Mesothelial cell of epicardium (in vitro differentiated cells): ENCODE measurements around the gene ANP32A. TPM values are rescaled to one million over a fixed set of nuclear protein-coding genes. Genes with fewer than 3 reads are reported as not detected.
A peak's percentile ranks its signal among the peaks of the same experiment; 100 is the strongest.

ENCODE experiments used
- DNase-seq, 2 experiments: peaks; one replicate each; pipeline ENCODE4 v3.0.0; 2021; ENCODE audit warnings: low spot score in 2 of 2; ENCODE audit not compliant: unreplicated experiment in 2 of 2
- H3K27ac Mint-ChIP-seq: 2 replicates; pipeline ENCODE4 v1.8.0; 2021; ENCODE audit warnings: mixed read lengths
- H3K27me3 Mint-ChIP-seq: 2 replicates; pipeline ENCODE4 v1.8.0; 2021; ENCODE audit warnings: low read depth, mixed read lengths
- H3K36me3 Mint-ChIP-seq: 2 replicates; pipeline ENCODE4 v1.8.0; 2021; ENCODE audit warnings: mixed read lengths
- H3K4me1 Mint-ChIP-seq: 2 replicates; pipeline ENCODE4 v1.8.0; 2021; ENCODE audit warnings: mixed read lengths
- H3K4me3 Mint-ChIP-seq: 2 replicates; pipeline ENCODE4 v1.8.0; 2021; ENCODE audit warnings: mild to moderate bottlenecking, moderate library complexity, mixed read lengths
- H3K9me3 Mint-ChIP-seq: 2 replicates; pipeline ENCODE4 v1.8.0; 2021; ENCODE audit warnings: mixed read lengths
- CTCF ChIP-seq: fragments of 200-600 bp; sonication (generic); IDR thresholded peaks from one replicate; pipeline ENCODE4 v1.5.0; 2021; ENCODE audit warnings: antibody characterized with exemption; ENCODE audit not compliant: unreplicated experiment
- total RNA-seq: library from RNA; stranded (reverse); gene quantifications from 3 replicates; pipeline ENCODE4 v1.2.1, GENCODE V29; 2021

ANP32A gene
- total RNA-seq, 1 donor from 2014 or later, result 183 TPM

DNA sequence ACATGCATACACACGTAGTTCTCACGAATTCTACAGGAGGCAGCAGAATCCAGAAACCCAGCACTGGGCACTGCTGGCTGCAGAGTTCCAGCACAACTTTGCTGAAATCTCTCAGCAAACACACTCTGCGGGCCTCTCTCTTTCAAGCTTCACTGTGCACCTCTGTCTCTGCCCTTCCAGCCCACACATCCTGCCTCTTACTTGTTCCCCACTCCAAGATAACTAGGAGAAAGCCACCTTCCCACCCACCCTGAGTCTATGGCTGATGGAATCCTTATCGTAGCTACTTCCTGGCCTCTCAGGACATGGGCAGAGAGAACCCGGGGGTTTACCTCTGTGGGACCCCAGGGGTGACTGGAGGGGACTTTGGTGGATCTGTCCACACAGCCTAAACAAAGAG lies 11.9 kb downstream of the ANP32A start:
- H3K27ac Mint-ChIP-seq, result peak overlapping the region; percentile 51
- peaks cover 69% of the 10 kb centered on the region for H3K4me1 Mint-ChIP-seq

GRCh38 chr15:68808091-68808490 lies 12.6 kb downstream of the ANP32A start:
- no peaks in the 10 kb centered on the region for H3K9me3 Mint-ChIP-seq
- H3K4me3 Mint-ChIP-seq, result no peak overlapping the region

More for the DNA sequence above, 11.9 kb downstream of the ANP32A start:
- DNase-seq, result no peak
- TF ChIP-seq CTCF, result no peak
- Mint-ChIP-seq H3K36me3 (no peaks in the 10 kb centered on the region), H3K4me3 (no peak overlapping the region), H3K9me3 (no peaks in the 10 kb centered on the region), H3K27me3 (no peaks in the 10 kb centered on the region)

GRCh38 chr15:68807249-68807648 lies 13.4 kb downstream of the ANP32A start:
- peaks cover 54% of the 10 kb centered on the region for H3K4me1 Mint-ChIP-seq

More at GRCh38 chr15:68808091-68808490, 12.6 kb downstream of the ANP32A start:
- TF ChIP-seq CTCF, result no peak
- H3K27me3 Mint-ChIP-seq, result no peaks in the 10 kb centered on the region
- peak overlapping the region; percentile 51 for H3K27ac Mint-ChIP-seq
- DNase-seq, result no peak
- H3K4me1 Mint-ChIP-seq, result peaks cover 63% of the 10 kb centered on the region
- H3K36me3 Mint-ChIP-seq, result no peaks in the 10 kb centered on the region

DNA sequence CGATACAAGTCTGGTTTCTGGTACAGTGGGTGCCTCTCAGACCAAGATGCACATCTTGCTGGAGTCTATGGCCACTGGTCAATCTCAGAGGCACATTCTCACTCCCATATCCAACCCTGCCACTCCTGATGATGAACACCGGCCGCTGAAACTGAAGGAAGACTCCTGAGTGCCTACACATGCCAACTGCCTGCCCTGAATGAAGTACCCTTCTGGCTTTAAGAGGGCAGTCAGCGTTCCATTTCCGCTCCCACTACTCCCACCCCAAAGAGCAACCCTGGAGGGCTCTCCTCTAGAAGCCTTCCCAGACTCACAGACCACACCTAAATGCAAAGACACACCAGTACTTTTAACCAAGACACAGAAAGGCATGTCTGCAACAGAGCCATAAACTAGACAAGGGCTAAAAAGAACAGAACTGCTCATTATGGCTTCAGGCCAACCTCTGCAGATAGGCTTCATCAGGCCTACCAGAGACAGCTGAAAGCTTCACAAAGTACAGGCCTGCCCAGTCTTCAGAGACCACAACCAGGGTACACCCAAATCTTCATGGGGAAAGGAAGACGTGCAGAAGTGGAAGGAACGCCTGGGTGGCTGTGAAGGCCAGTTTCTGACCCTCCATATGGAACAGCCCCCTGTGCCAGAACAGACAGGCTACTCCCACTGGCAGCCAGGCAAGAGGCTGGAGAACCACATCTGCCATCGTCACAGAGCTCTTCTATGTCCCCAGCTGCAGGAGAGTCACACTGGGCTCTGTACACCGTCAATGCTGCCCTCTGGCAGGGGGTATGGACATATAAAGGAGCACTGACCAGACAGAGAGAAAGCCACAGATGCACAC lies 14.3 kb downstream of the ANP32A start:
- DNase-seq, result no peak
- Mint-ChIP-seq H3K27ac (peak overlapping the region; percentile 66), H3K9me3 (no peaks in the 10 kb centered on the region), H3K4me3 (no peak overlapping the region), H3K4me1 (peaks cover 51% of the 10 kb centered on the region), H3K36me3 (no peaks in the 10 kb centered on the region), H3K27me3 (no peaks in the 10 kb centered on the region)
- TF ChIP-seq CTCF, result no peak

More at GRCh38 chr15:68807249-68807648, 13.4 kb downstream of the ANP32A start:
- H3K27me3 Mint-ChIP-seq, result no peaks in the 10 kb centered on the region
- H3K4me3 Mint-ChIP-seq, result peak overlapping the region; percentile 24
- peak overlapping the region; percentile 70 for H3K27ac Mint-ChIP-seq
- TF ChIP-seq CTCF, result no peak
- DNase-seq, result no peak
- H3K9me3 Mint-ChIP-seq, result no peaks in the 10 kb centered on the region
- H3K36me3 Mint-ChIP-seq, result no peaks in the 10 kb centered on the region

DNA sequence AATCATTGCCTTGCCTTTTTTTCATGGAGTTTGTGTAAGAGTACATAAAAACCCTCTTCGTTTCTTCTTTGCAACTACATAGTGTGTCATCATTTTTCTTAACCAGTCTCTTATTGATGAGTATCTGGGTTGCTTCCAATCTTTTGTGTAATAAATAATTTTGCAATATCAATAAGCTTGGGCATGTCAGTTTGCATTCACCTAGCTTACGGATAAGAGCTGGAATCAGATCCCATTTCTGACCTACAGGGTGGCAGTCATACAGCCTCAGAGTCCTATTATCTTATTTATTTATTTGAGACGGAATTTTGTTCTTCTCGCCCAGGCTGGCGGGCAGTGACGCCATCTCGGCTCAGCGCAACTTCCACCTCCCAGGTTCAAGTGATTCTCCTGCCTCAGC lies 18.3 kb downstream of the ANP32A start:
- no peaks in the 10 kb centered on the region for H3K9me3 Mint-ChIP-seq
- no peaks in the 10 kb centered on the region for H3K27me3 Mint-ChIP-seq
- H3K4me1 Mint-ChIP-seq, result peaks cover 24% of the 10 kb centered on the region
- H3K4me3 Mint-ChIP-seq, result no peak overlapping the region
- no peaks in the 10 kb centered on the region for H3K36me3 Mint-ChIP-seq
- no peak overlapping the region for H3K27ac Mint-ChIP-seq
- no peak for DNase-seq
- no peak for TF ChIP-seq CTCF
